HG02798 (cell line): ENCODE results near the gene NFXL1.

ENCODE experiments used
- ATAC-seq: cut with Tn5 transposase; IDR thresholded peaks from one replicate; pipeline ENCODE4 v1.9.1; 2021; ENCODE audit warnings: mild to moderate bottlenecking; ENCODE audit not compliant: unreplicated experiment, poor library complexity

NFXL1 gene

GRCh38 chr4:47837094-47837907 is 77.1 kb downstream of the NFXL1 start:
- ATAC-seq, result peak; percentile 66

- ATAC-seq, result peak; percentile 73
These were observed 77.7 kb downstream of the NFXL1 start for GRCh38 chr4:47836641-47837093.

GRCh38 chr4:47835494-47835893 is 78.9 kb downstream of the NFXL1 start:
- no peak for ATAC-seq

- no peak for ATAC-seq
These were observed 83.2 kb downstream of the NFXL1 start for GRCh38 chr4:47831026-47831679.

GRCh38 chr4:47830265-47831025 is 83.9 kb downstream of the NFXL1 start:
- no peak for ATAC-seq

- no peak for ATAC-seq
These were observed 84.9 kb downstream of the NFXL1 start for GRCh38 chr4:47829438-47829837.

- ATAC-seq, result no peak
These were observed 86.9 kb downstream of the NFXL1 start for GRCh38 chr4:47827343-47828047.

- peak; percentile 59 for ATAC-seq
These were observed 89.5 kb downstream of the NFXL1 start for GRCh38 chr4:47824840-47825239.

GRCh38 chr4:47819178-47819577 is 95.2 kb downstream of the NFXL1 start:
- no peak for ATAC-seq

GRCh38 chr4:47817275-47817674 is 97.1 kb downstream of the NFXL1 start:
- ATAC-seq, result no peak

- no peak for ATAC-seq
These were observed 97.6 kb downstream of the NFXL1 start for GRCh38 chr4:47816748-47817147.

GRCh38 chr4:47814618-47815295 is 99.6 kb downstream of the NFXL1 start:
- no peak for ATAC-seq

GRCh38 chr4:47809654-47810203 is 104.7 kb downstream of the NFXL1 start:
- ATAC-seq, result no peak

- no peak for ATAC-seq
These were observed 109.8 kb downstream of the NFXL1 start for GRCh38 chr4:47804598-47804997.

- no peak for ATAC-seq
These were observed 112.8 kb downstream of the NFXL1 start for GRCh38 chr4:47801481-47802002.

GRCh38 chr4:47798165-47798564 is 116.2 kb downstream of the NFXL1 start:
- no peak for ATAC-seq
